Thymus (tissue), 11 donors: ENCODE data around the gene SPIN1. TPM values are rescaled to one million over a fixed set of nuclear protein-coding genes. Genes with fewer than 3 reads are reported as not detected.
A peak's percentile ranks its signal among the peaks of the same experiment; 100 is the strongest.

Experiments used
- DNase-seq, 9 donors: peaks; one replicate each; pipeline ENCODE4 v3.0.0-alpha.2; 2013; ENCODE audit warnings: low spot score in 9 of 9, low read depth in 6 of 9, missing footprints in 1 of 9
- H3K27ac ChIP-seq, 2 donors: one replicate each; pipeline ENCODE4 v1.5.1; 2013; ENCODE audit warnings: control low read depth in 1 of 2, low read depth in 1 of 2, low read length in 1 of 2, mild to moderate bottlenecking in 1 of 2, moderate library complexity in 1 of 2
- H3K27me3 ChIP-seq, 2 donors: one replicate each; pipeline ENCODE4 v1.5.1; 2013; ENCODE audit warnings: low read length in 1 of 2; ENCODE audit not compliant: control insufficient read depth in 2 of 2, insufficient read depth in 1 of 2
- H3K36me3 ChIP-seq, 2 donors: one replicate each; pipeline ENCODE4 v1.5.1; 2013; ENCODE audit warnings: low read length in 1 of 2, mild to moderate bottlenecking in 1 of 2, moderate library complexity in 1 of 2; ENCODE audit not compliant: control insufficient read depth in 2 of 2, insufficient read depth in 2 of 2
- H3K4me1 ChIP-seq, 2 donors: one replicate each; pipeline ENCODE4 v1.5.1; 2013; ENCODE audit warnings: low read length in 2 of 2; ENCODE audit not compliant: control insufficient read depth in 2 of 2, insufficient read depth in 2 of 2
- H3K4me3 ChIP-seq, 2 donors: one replicate each; pipeline ENCODE4 v1.5.1; 2013; ENCODE audit warnings: low read length in 2 of 2, control low read depth in 1 of 2, mild to moderate bottlenecking in 1 of 2
- H3K9me3 ChIP-seq, 2 donors: one replicate each; pipeline ENCODE4 v1.5.1; 2013; ENCODE audit warnings: low read length in 1 of 2, mild to moderate bottlenecking in 1 of 2; ENCODE audit not compliant: control insufficient read depth in 2 of 2, insufficient read depth in 1 of 2
- WGBS: extraction: QIAGEN DNeasy Blood & Tissue Kit; methylation state at CpG from one replicate; pipeline ENCODE4 v1.1.7; 2013; 5-methylcytosine and 5-hydroxymethylcytosine counted together
- polyA plus RNA-seq: library from polyadenylated mRNA; stranded (reverse); fragments of 200-250 nt; gene quantifications from one replicate; pipeline ENCODE4 v1.2.3, GENCODE V29; 2013
- total RNA-seq: library from RNA; stranded (reverse); fragments of 120-200 nt; gene quantifications from one replicate; pipeline ENCODE4 v1.2.4, GENCODE V29; 2013
- donor health status: healthy.

The SPIN1 gene
- total and polyA plus RNA-seq, 2 donors, result 36.9 to 41.0 TPM

- no peak for DNase-seq
- no peaks in the 10 kb centered on the region for H3K9me3 ChIP-seq
- no peak overlapping the region for H3K4me3 ChIP-seq
- peaks cover 26% of the 10 kb centered on the region in 2 donors for H3K36me3 ChIP-seq
- no peaks in the 10 kb centered on the region for H3K27me3 ChIP-seq
- peaks cover 0 to 3% of the 10 kb centered on the region in 2 donors for H3K4me1 ChIP-seq
- 98% methylated on average over 4 of the region's 4 CpGs for WGBS
- H3K27ac ChIP-seq, result no peak overlapping the region
Observed at GRCh38 chr9:88436379-88436778, 48.1 kb downstream of the SPIN1 start.

- no peak for DNase-seq
- no peak overlapping the region for H3K27ac ChIP-seq
- no peaks in the 10 kb centered on the region for H3K9me3 ChIP-seq
- H3K4me3 ChIP-seq, result no peak overlapping the region
- H3K27me3 ChIP-seq, result no peaks in the 10 kb centered on the region
- H3K4me1 ChIP-seq, result peaks cover 0 to 3% of the 10 kb centered on the region in 2 donors
- WGBS, result 99% methylated on average over 13 of the region's 13 CpGs
- H3K36me3 ChIP-seq, result peaks cover 22 to 25% of the 10 kb centered on the region in 2 donors
Observed at GRCh38 chr9:88437210-88438146, 49.2 kb downstream of the SPIN1 start.

- peaks cover 0 to 9% of the 10 kb centered on the region in 2 donors for H3K4me1 ChIP-seq
- H3K4me3 ChIP-seq, result no peak overlapping the region
- WGBS, result 15% methylated on average over 3 of the region's 3 CpGs
- no peaks in the 10 kb centered on the region for H3K9me3 ChIP-seq
- H3K27me3 ChIP-seq, result no peaks in the 10 kb centered on the region
- H3K36me3 ChIP-seq, result peaks cover 9 to 14% of the 10 kb centered on the region in 2 donors
- H3K27ac ChIP-seq, result peak overlapping the region in 1 of 2 donors; percentile 28
- DNase-seq, result peak in 1 of 9 donors; percentile 30
Observed at GRCh38 chr9:88438811-88439210, 50.6 kb downstream of the SPIN1 start.

- DNase-seq, result no peak
- no peak overlapping the region for H3K27ac ChIP-seq
- H3K27me3 ChIP-seq, result no peaks in the 10 kb centered on the region
- H3K9me3 ChIP-seq, result no peaks in the 10 kb centered on the region
- peaks cover 0 to 16% of the 10 kb centered on the region in 2 donors for H3K4me1 ChIP-seq
- peaks cover 2 to 5% of the 10 kb centered on the region in 2 donors for H3K36me3 ChIP-seq
- WGBS, result 93% methylated on average over 15 of the region's 15 CpGs
- H3K4me3 ChIP-seq, result no peak overlapping the region
Observed at GRCh38 chr9:88441301-88442007, 53.2 kb downstream of the SPIN1 start.

GRCh38 chr9:88443480-88444113 lies 55.4 kb downstream of the SPIN1 start:
- H3K9me3 ChIP-seq, result no peaks in the 10 kb centered on the region
- 93% methylated on average over 7 of the region's 7 CpGs for WGBS
- H3K27me3 ChIP-seq, result no peaks in the 10 kb centered on the region
- no peak for DNase-seq
- peak overlapping the region in 1 of 2 donors; percentile 53 for H3K27ac ChIP-seq
- no peak overlapping the region for H3K4me3 ChIP-seq
- peaks cover 0 to 3% of the 10 kb centered on the region in 2 donors for H3K36me3 ChIP-seq
- H3K4me1 ChIP-seq, result peaks cover 16 to 33% of the 10 kb centered on the region in 2 donors

- no peaks in the 10 kb centered on the region for H3K27me3 ChIP-seq
- 59% methylated on average over 2 of the region's 2 CpGs for WGBS
Observed at GRCh38 chr9:88446728-88447127, 58.5 kb downstream of the SPIN1 start.

GRCh38 chr9:88447431-88447830 lies 59.2 kb downstream of the SPIN1 start:
- Histone ChIP-seq H3K4me1 (peaks cover 22 to 39% of the 10 kb centered on the region in 2 donors), H3K4me3 (no peak overlapping the region), H3K27me3 (no peaks in the 10 kb centered on the region), H3K27ac (peak overlapping the region in 1 of 2 donors; percentile 86), H3K9me3 (no peaks in the 10 kb centered on the region), H3K36me3 (peaks cover 7 to 18% of the 10 kb centered on the region in 2 donors)
- peak in 2 of 9 donors; percentile 17 to 67 for DNase-seq
- WGBS, result 98% methylated on average over 4 of the region's 4 CpGs

More at GRCh38 chr9:88446728-88447127, 58.5 kb downstream of the SPIN1 start:
- DNase-seq, result peak in 2 of 9 donors; percentile 18 to 52
- peak overlapping the region in 1 of 2 donors; percentile 53 for H3K27ac ChIP-seq
- H3K36me3 ChIP-seq, result peaks cover 7 to 14% of the 10 kb centered on the region in 2 donors
- no peaks in the 10 kb centered on the region for H3K9me3 ChIP-seq
- no peak overlapping the region for H3K4me3 ChIP-seq
- H3K4me1 ChIP-seq, result peaks cover 22 to 39% of the 10 kb centered on the region in 2 donors

GRCh38 chr9:88451160-88451559 lies 62.9 kb downstream of the SPIN1 start:
- 91% methylated on average over 5 of the region's 5 CpGs for WGBS
- Histone ChIP-seq H3K4me1 (peaks cover 22 to 27% of the 10 kb centered on the region in 2 donors), H3K4me3 (no peak overlapping the region), H3K9me3 (no peaks in the 10 kb centered on the region), H3K27ac (no peak overlapping the region), H3K36me3 (peaks cover 4 to 19% of the 10 kb centered on the region in 2 donors), H3K27me3 (no peaks in the 10 kb centered on the region)
- no peak for DNase-seq
